G401 (cell line): ENCODE results near the gene PABPN1L. TPM values are rescaled to one million over a fixed set of nuclear protein-coding genes. Genes with fewer than 3 reads are reported as not detected.

Experiments
- DNase-seq: peaks from one replicate; pipeline ENCODE4 v3.0.0-alpha.2; 2015; ENCODE audit warnings: low spot score
- in situ Hi-C: cut with HindIII; loops from 2 replicates; pipeline ENCODE4 v1.10.0; 2016; ENCODE audit warnings: low sequenced_read_pairs, mixed read lengths
- total RNA-seq: library from RNA; depleted of rRNA; stranded (reverse); fragments of >200 nt; shearing (Covaris generic); gene quantifications from 2 replicates; pipeline ENCODE4 v1.2.3, GENCODE V29; 2014; rRNA removed

The PABPN1L gene
- total RNA-seq, 1 experiment from 2014 or later: not detected

GRCh38 chr16:88821168-88821850 is 45.2 kb downstream of the PABPN1L start:
- in situ Hi-C loops: no loop called here
- DNase-seq: no peak

- in situ Hi-C loops: no loop called here
These were observed 46.0 kb downstream of the PABPN1L start for GRCh38 chr16:88820385-88821025.

GRCh38 chr16:88819126-88819525 is 47.3 kb downstream of the PABPN1L start:
- in situ Hi-C loops: no loop called here

More at GRCh38 chr16:88820385-88821025, 46.0 kb downstream of the PABPN1L start:
- no peak for DNase-seq

GRCh38 chr16:88818575-88818874 is 47.9 kb downstream of the PABPN1L start:
- in situ Hi-C loops: no loop called here
- no peak for DNase-seq

More at GRCh38 chr16:88819126-88819525, 47.3 kb downstream of the PABPN1L start:
- no peak for DNase-seq

GRCh38 chr16:88817785-88818574 is 48.5 kb downstream of the PABPN1L start:
- in situ Hi-C loops: no loop called here

GRCh38 chr16:88816736-88817535 is 49.5 kb downstream of the PABPN1L start:
- in situ Hi-C loops: no loop called here
- no peak for DNase-seq

More at GRCh38 chr16:88817785-88818574, 48.5 kb downstream of the PABPN1L start:
- no peak for DNase-seq

- peak; percentile 50 for DNase-seq
- in situ Hi-C loops: no loop called here
These were observed 50.4 kb downstream of the PABPN1L start for GRCh38 chr16:88815901-88816589.

- no peak for DNase-seq
- in situ Hi-C loops: no loop called here
These were observed 51.2 kb downstream of the PABPN1L start for GRCh38 chr16:88815227-88815626.

GRCh38 chr16:88814144-88814502 is 52.3 kb downstream of the PABPN1L start:
- in situ Hi-C loops: no loop called here

More at GRCh38 chr16:88814144-88814502, 52.3 kb downstream of the PABPN1L start:
- DNase-seq: no peak

Other genes starting within 250 kb of the PABPN1L start
- gene IL17C, start 228.1 kb downstream of the PABPN1L start, total RNA-seq: 0.43 TPM in 1 of 2 replicates, not detected in the other
- gene CYBA, start 215.6 kb downstream of the PABPN1L start, total RNA-seq: 299 and 403 TPM in 2 replicates
- 48.9 and 63.5 TPM in 2 replicates for gene MVD, start 203.6 kb downstream of the PABPN1L start, total RNA-seq
- 0.18 and 0.88 TPM in 2 replicates for gene SNAI3, start 180.2 kb downstream of the PABPN1L start, total RNA-seq
- gene RNF166, start 160.3 kb downstream of the PABPN1L start, total RNA-seq: 22.3 and 31.3 TPM in 2 replicates
- 14.7 and 21.8 TPM in 2 replicates for gene CTU2, start 160.2 kb downstream of the PABPN1L start, total RNA-seq
- gene PIEZO1, start 81.4 kb downstream of the PABPN1L start, total RNA-seq: 69.8 and 75.6 TPM in 2 replicates
- gene CDT1, start 62.9 kb downstream of the PABPN1L start, total RNA-seq: 32.8 and 36.6 TPM in 2 replicates
- gene APRT, start 54.7 kb downstream of the PABPN1L start, total RNA-seq: 266 and 349 TPM in 2 replicates
- 12.3 and 13.3 TPM in 2 replicates for gene GALNS, start 9.7 kb downstream of the PABPN1L start, total RNA-seq
- 86.0 and 86.1 TPM in 2 replicates for gene TRAPPC2L, start 9.5 kb downstream of the PABPN1L start, total RNA-seq
- 0.12 and 0.64 TPM in 2 replicates for gene CBFA2T3, start 110.5 kb upstream of the PABPN1L start, total RNA-seq
- 38.0 and 38.7 TPM in 2 replicates for gene ACSF3, start 227.2 kb upstream of the PABPN1L start, total RNA-seq